Right lobe of liver (tissue), 4 donors: ENCODE data around the gene NSUN6.

ENCODE experiments used
- CTCF ChIP-seq, 4 donors: fragments of 200-600 bp in 3 of 4; fragments of 450-650 bp in 1 of 4; IDR thresholded peaks; one replicate each; pipeline versions ENCODE4 v1.5.1 to v1.8.0; 2016 to 2022; ENCODE audit warnings: antibody characterized with exemption in 4 of 4, mild to moderate bottlenecking in 2 of 4
- POLR2A ChIP-seq: fragments of 450-650 bp; IDR thresholded peaks from one replicate; pipeline ENCODE4 v1.6.1; 2017; ENCODE audit warnings: antibody characterized with exemption, mild to moderate bottlenecking
- donor health status: DM: no; HTN: no; CAD: no.
- donor health status: DM: no; HTN: no; CAD: no.
- donor health status: DM: no; HTN: yes; CAD: no.

GRCh38 chr10:18664841-18665478, 13.6 kb upstream of the NSUN6 start:
- TF ChIP-seq POLR2A (peak; percentile 11), CTCF (IDR thresholded peaks at IDR 0.05) (no peak)
